HepG2 (cell line): ENCODE data around the gene DDX20. TPM values are rescaled to one million over a fixed set of nuclear protein-coding genes. Genes with fewer than 3 reads are reported as not detected.
A peak's percentile ranks its signal among the peaks of the same experiment; 100 is the strongest.

ENCODE experiments used
- ATAC-seq: fragments of 200-7000 bp; cut with Tn5 transposase; 3 replicates; pipeline ENCODE4 v1.9.1; 2020; ENCODE audit warnings: mild to moderate bottlenecking, moderate library complexity
- BruUV-seq: library from RNA; stranded (reverse); fragments of 400-500 nt; replicated peaks from 2 replicates; lab custom pipeline; 2021; lab: Mats Ljungman, UMichigan
- CTCF ChIA-PET: fragments of 300-600 bp; formaldehyde crosslinking; extraction: SDS; loops from one replicate; lab custom pipeline; 2021; ENCODE audit warnings: low total read pairs, inconsistent platforms, low intra/inter-chr PET ratio; lab: Yijun Ruan, JAX
- POLR2A ChIA-PET: fragments of 350-600 bp; sonication (Branson Sonifier 250); formaldehyde crosslinking; loops from one replicate; lab custom pipeline; 2020; ENCODE audit warnings: antibody characterized with exemption, inconsistent platforms; lab: Yijun Ruan, JAX
- DNase-seq: peaks from one replicate; pipeline ENCODE4 v3.0.0-alpha.2; 2015; ENCODE audit warnings: low spot score
- FAIRE-seq: peaks from 3 replicates; lab custom pipeline; 2011; peaks lifted over from hg19 to GRCh38; lab: Jason Lieb, UNC
- H2AFZ ChIP-seq: one replicate; pipeline ENCODE4 v1.6.1; 2011; ENCODE audit warnings: low read length, inconsistent platforms
- H3K27ac ChIP-seq: fragments of 300-600 bp; 3 replicates; pipeline ENCODE4 v1.8.0; 2011; ENCODE audit warnings: mixed run types, mild to moderate bottlenecking, mixed read lengths, low read length, inconsistent platforms; ENCODE audit not compliant: insufficient read depth; ENCODE audit errors: extremely low read length
- H3K27me3 ChIP-seq, 2 experiments: fragments of 200-600 bp in 1 of 2; 2 replicates in 1 of 2; 3 replicates in 1 of 2; pipeline versions ENCODE4 v1.6.0 to v1.8.0; 2011; ENCODE audit warnings: low read length in 2 of 2, mild to moderate bottlenecking in 2 of 2, moderate library complexity in 2 of 2, inconsistent platforms in 1 of 2; ENCODE audit not compliant: insufficient read depth in 2 of 2, control insufficient read depth in 1 of 2
- H3K36me3 ChIP-seq, 2 experiments: fragments of 200-600 bp in 1 of 2; replicated peaks in 1 of 2; 2 replicates in 1 of 2; 3 replicates in 1 of 2; pipeline versions ENCODE4 v1.5.1 to v1.8.0; 2011; ENCODE audit warnings: low read length in 2 of 2, inconsistent platforms in 1 of 2; ENCODE audit not compliant: insufficient read depth in 2 of 2, control insufficient read depth in 1 of 2
- H3K4me1 ChIP-seq: 2 replicates; pipeline ENCODE4 v1.5.1; 2012; ENCODE audit warnings: low read length, inconsistent platforms; ENCODE audit not compliant: insufficient read depth
- H3K4me2 ChIP-seq: 2 replicates; pipeline ENCODE4 v1.6.0; 2011; ENCODE audit warnings: low read depth, low read length, inconsistent platforms
- H3K4me3 ChIP-seq, 3 experiments: fragments of 200-600 bp in 1 of 3; sonication (generic), shearing (Covaris generic) in 1 of 3; replicated peaks in 1 of 3; 2 replicates each; pipeline ENCODE4 v1.5.1; 2011 to 2016; ENCODE audit warnings: low read length in 3 of 3, inconsistent platforms in 2 of 3, low read depth in 2 of 3, mild to moderate bottlenecking in 2 of 3, control low read depth in 1 of 3, mixed read lengths in 1 of 3; ENCODE audit not compliant: insufficient read depth in 1 of 3
- H3K79me2 ChIP-seq: one replicate; pipeline ENCODE4 v1.6.1; 2011; ENCODE audit warnings: low read length, inconsistent platforms; ENCODE audit not compliant: insufficient read depth
- H3K9ac ChIP-seq: 2 replicates; pipeline ENCODE4 v1.6.0; 2011; ENCODE audit warnings: mild to moderate bottlenecking, low read depth, low read length, inconsistent platforms; ENCODE audit not compliant: insufficient read depth
- H3K9me3 ChIP-seq: 2 replicates; pipeline ENCODE4 v1.5.1; 2012; ENCODE audit warnings: mild to moderate bottlenecking, low read length
- H4K20me1 ChIP-seq: 2 replicates; pipeline ENCODE4 v1.6.0; 2011; ENCODE audit warnings: inconsistent platforms, mild to moderate bottlenecking, low read length, moderate library complexity; ENCODE audit not compliant: insufficient read depth
- NR3C1 ChIP-seq: sonication (generic); formaldehyde crosslinking; IDR thresholded peaks from 2 replicates; pipeline ENCODE4 v1.4.0; 2020; ENCODE audit warnings: missing genetic modification reagents
- PHF20 ChIP-seq: sonication (generic); formaldehyde crosslinking; IDR thresholded peaks from 2 replicates; pipeline ENCODE4 v1.5.0; 2020; ENCODE audit warnings: mild to moderate bottlenecking, missing genetic modification reagents
- PHF21A ChIP-seq: sonication (generic); formaldehyde crosslinking; IDR thresholded peaks from 2 replicates; pipeline ENCODE4 v1.5.0; 2020; ENCODE audit warnings: mild to moderate bottlenecking, missing genetic modification reagents
- SMC3 ChIP-seq: IDR thresholded peaks from 2 replicates; pipeline ENCODE4 v1.6.1; 2011; ENCODE audit warnings: low read length, improper control_type of control experiment
- ZNF136 ChIP-seq: sonication (generic); formaldehyde crosslinking; IDR thresholded peaks from 2 replicates; pipeline ENCODE4 v1.8.1; 2022; ENCODE audit warnings: low read depth, mild to moderate bottlenecking, moderate library complexity, missing genetic modification reagents
- ZNF33B ChIP-seq: sonication (generic); formaldehyde crosslinking; IDR thresholded peaks from 2 replicates; pipeline ENCODE4 v1.5.1; 2020; ENCODE audit warnings: mild to moderate bottlenecking, missing genetic modification reagents
- ZNF550 ChIP-seq: sonication (generic); formaldehyde crosslinking; IDR thresholded peaks from 2 replicates; pipeline ENCODE4 v1.4.0; 2020; ENCODE audit warnings: mild to moderate bottlenecking, missing genetic modification reagents, borderline replicate concordance
- ZNF703 ChIP-seq: sonication (generic); formaldehyde crosslinking; IDR thresholded peaks from 2 replicates; pipeline ENCODE4 v1.5.1; 2020; ENCODE audit warnings: missing genetic modification reagents, mild to moderate bottlenecking, moderate library complexity, borderline replicate concordance
- WGBS: methylation state at CpG from one replicate; pipeline ENCODE4 v1.1.6; 2017; ENCODE audit warnings: low lambda C conversion rate; 5-methylcytosine and 5-hydroxymethylcytosine counted together
- in situ Hi-C: cut with HindIII; loops from 2 replicates; pipeline ENCODE4 v1.10.0; 2017; ENCODE audit warnings: low pct_unique_long_range_greater_than_20kb; ENCODE audit not compliant: extremely low pct_ligation_motif_present
- intact Hi-C: fragments of 100-400 bp; cut with micrococcal nuclease; formaldehyde crosslinking; loops from one replicate; pipeline ENCODE4 v1.10.0; 2022; ENCODE audit not compliant: unreplicated experiment
- polyA plus RNA-seq, 8 experiments: library from polyadenylated mRNA; depleted of rRNA in 3 of 8; stranded (reverse) in 7 of 8; unstranded in 1 of 8; fragments of >200 nt; fragmentation: Illumina TruSeq in 4 of 8; extraction: Trizol in 4 of 8; gene quantifications; 2 replicates each; pipeline versions ENCODE4 v1.2.1 to v1.2.3, GENCODE V29; 2011 to 2016; ENCODE audit warnings: low read depth in 4 of 8, missing spikeins in 1 of 8, mixed read lengths in 1 of 8; ENCODE audit not compliant: insufficient read depth in 1 of 8
- total RNA-seq, 5 experiments: library from RNA; depleted of rRNA; stranded (reverse); fragments of >200 nt; fragmentation: Illumina TruSeq; extraction: Trizol; gene quantifications; 2 replicates each; pipeline ENCODE4 v1.2.3, GENCODE V29; 2016; ENCODE audit warnings: low read depth in 1 of 5
- TF ChIP-seq, protein P1 (sequence below): sonication (generic); formaldehyde crosslinking; IDR thresholded peaks from 2 replicates; pipeline ENCODE4 v1.5.0; 2020; ENCODE audit warnings: mild to moderate bottlenecking, missing genetic modification reagents, moderate library complexity
- TF ChIP-seq, protein P2 (sequence below): sonication (generic); formaldehyde crosslinking; IDR thresholded peaks from 2 replicates; pipeline ENCODE4 v1.4.0; 2020; ENCODE audit warnings: mild to moderate bottlenecking, missing genetic modification reagents
- TF ChIP-seq, protein P3 (sequence below): sonication (generic); formaldehyde crosslinking; conservative IDR thresholded peaks from 2 replicates; pipeline ENCODE4 v1.5.0; 2020; ENCODE audit warnings: missing genetic modification reagents
- TF ChIP-seq, protein P4 (sequence below): sonication (generic); formaldehyde crosslinking; IDR thresholded peaks from 2 replicates; pipeline ENCODE4 v1.4.0; 2020; ENCODE audit warnings: mild to moderate bottlenecking, missing genetic modification reagents

DDX20 gene
- total and polyA plus RNA-seq, 2 of the 13 experiments (the other 11 are each of a cell fraction or from before 2014, with no cell fraction given) = 4.0 to 14.3 TPM

DNA sequence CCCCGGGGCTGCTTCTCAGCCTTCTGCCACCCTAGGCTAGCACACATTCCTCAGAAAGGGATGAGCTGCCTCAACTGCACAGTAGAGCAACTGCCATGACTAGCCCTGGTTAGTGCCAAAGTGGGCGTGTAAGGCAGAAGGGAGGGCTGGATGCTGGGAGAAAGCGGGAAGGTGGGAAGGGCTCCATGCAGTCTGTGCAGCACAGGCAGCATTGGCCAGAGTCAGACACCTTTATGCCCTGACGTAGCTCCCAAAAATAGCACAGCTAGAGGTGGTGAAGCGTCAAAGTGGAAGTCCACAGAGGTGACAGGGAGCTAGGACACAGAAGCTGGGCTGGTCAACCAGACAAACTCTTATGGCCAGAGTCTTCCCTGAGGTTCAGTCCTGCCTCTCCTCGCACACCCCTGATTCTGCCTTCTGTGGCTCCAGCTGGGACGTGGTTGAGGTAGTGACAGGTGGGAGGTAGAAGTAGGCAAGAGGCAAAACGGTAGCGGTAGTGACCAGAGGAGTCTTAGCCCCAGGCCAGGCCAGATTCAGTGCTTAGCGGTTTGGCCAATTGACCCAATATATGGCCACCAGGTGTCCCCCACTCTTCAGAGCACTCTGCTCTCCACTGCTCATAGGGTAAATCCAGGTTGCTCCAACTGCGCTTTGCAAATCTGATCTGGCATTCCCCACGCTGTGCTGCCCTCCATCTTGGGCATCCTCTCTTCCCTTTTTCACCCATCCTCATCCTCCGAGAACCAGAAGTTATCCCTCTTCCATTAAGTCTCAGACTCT lies 45.6 kb downstream of the DDX20 start:
- Histone ChIP-seq H2AFZ (no peak overlapping the region), H3K27me3 (peaks cover 4 to 34% of the 10 kb centered on the region in 2 experiments), H3K4me3 (no peak overlapping the region), H3K27ac (no peak overlapping the region), H3K36me3 (no peaks in the 10 kb centered on the region), H3K9me3 (no peaks in the 10 kb centered on the region), H3K4me1 (no peaks in the 10 kb centered on the region), H3K4me2 (no peak overlapping the region), H4K20me1 (no peaks in the 10 kb centered on the region), H3K9ac (no peak overlapping the region), H3K79me2 (no peaks in the 10 kb centered on the region)
- TF ChIP-seq SMC3 (peak; percentile 15; the same call in 1 of the 2 replicates), NR3C1 (CRISPR knock-in tag) (no peak)
- TF ChIP-seq, protein P1, sequence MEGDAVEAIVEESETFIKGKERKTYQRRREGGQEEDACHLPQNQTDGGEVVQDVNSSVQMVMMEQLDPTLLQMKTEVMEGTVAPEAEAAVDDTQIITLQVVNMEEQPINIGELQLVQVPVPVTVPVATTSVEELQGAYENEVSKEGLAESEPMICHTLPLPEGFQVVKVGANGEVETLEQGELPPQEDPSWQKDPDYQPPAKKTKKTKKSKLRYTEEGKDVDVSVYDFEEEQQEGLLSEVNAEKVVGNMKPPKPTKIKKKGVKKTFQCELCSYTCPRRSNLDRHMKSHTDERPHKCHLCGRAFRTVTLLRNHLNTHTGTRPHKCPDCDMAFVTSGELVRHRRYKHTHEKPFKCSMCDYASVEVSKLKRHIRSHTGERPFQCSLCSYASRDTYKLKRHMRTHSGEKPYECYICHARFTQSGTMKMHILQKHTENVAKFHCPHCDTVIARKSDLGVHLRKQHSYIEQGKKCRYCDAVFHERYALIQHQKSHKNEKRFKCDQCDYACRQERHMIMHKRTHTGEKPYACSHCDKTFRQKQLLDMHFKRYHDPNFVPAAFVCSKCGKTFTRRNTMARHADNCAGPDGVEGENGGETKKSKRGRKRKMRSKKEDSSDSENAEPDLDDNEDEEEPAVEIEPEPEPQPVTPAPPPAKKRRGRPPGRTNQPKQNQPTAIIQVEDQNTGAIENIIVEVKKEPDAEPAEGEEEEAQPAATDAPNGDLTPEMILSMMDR (CRISPR knock-in tag) = peak; percentile 27; the same call in 1 of the 2 replicates
- POLR2A ChIA-PET = no interaction called here
- ATAC-seq (peak; percentile 77), DNase-seq (no peak), FAIRE-seq (no peak)
- BruUV-seq = no TSS peak
- WGBS = 50% methylated on average over 13 of the region's 13 CpGs
- in situ Hi-C loops = no loop called here
- intact Hi-C loops = no loop called here
- CTCF ChIA-PET = no interaction called here

DNA sequence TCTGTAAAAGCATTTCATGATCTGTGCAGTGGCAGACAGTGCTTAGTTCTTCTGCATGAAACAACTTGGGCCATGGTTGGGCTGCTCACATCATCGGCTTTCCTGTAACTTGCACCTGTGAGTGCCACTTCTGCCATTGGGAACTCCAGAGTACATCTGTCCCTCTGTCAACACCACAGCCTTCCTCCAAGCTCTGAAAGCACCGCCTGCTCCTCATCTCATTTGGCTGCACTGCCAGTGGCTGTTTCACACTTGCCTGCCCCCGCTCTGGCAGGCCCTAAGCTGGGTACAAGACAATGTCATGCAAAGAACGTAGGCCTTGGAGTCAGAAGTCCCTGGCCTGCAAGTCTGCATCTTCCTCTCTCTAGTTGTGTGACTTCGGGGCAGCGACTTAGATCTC lies 46.4 kb downstream of the DDX20 start:
- Histone ChIP-seq H3K9me3 (no peaks in the 10 kb centered on the region), H3K4me2 (no peak overlapping the region), H3K4me3 (no peak overlapping the region), H3K36me3 (no peaks in the 10 kb centered on the region), H2AFZ (no peak overlapping the region), H3K4me1 (no peaks in the 10 kb centered on the region), H3K9ac (no peak overlapping the region), H4K20me1 (no peaks in the 10 kb centered on the region), H3K27me3 (peaks cover 4 to 35% of the 10 kb centered on the region in 2 experiments), H3K79me2 (no peaks in the 10 kb centered on the region), H3K27ac (no peak overlapping the region)
- no peak for FAIRE-seq
- intact Hi-C loops (no loop called here), in situ Hi-C loops (no loop called here)
- no peak for ATAC-seq
- no peak for DNase-seq
- CTCF ChIA-PET = no interaction called here
- POLR2A ChIA-PET = no interaction called here
- 8% methylated on average over 3 of the region's 6 CpGs for WGBS
- no TSS peak for BruUV-seq
- TF ChIP-seq PHF20 (CRISPR knock-in tag) = no peak
- TF ChIP-seq ZNF33B (CRISPR knock-in tag) = no peak
- no peak for TF ChIP-seq ZNF703 (CRISPR knock-in tag)
- TF ChIP-seq, protein P2, sequence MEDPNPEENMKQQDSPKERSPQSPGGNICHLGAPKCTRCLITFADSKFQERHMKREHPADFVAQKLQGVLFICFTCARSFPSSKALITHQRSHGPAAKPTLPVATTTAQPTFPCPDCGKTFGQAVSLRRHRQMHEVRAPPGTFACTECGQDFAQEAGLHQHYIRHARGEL = no peak
- TF ChIP-seq, protein P3, sequence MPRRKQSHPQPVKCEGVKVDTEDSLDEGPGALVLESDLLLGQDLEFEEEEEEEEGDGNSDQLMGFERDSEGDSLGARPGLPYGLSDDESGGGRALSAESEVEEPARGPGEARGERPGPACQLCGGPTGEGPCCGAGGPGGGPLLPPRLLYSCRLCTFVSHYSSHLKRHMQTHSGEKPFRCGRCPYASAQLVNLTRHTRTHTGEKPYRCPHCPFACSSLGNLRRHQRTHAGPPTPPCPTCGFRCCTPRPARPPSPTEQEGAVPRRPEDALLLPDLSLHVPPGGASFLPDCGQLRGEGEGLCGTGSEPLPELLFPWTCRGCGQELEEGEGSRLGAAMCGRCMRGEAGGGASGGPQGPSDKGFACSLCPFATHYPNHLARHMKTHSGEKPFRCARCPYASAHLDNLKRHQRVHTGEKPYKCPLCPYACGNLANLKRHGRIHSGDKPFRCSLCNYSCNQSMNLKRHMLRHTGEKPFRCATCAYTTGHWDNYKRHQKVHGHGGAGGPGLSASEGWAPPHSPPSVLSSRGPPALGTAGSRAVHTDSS (CRISPR knock-in tag) = no peak
- TF ChIP-seq PHF21A (CRISPR knock-in tag) = no peak
- TF ChIP-seq ZNF550 (CRISPR knock-in tag) = no peak
- TF ChIP-seq, protein P4, sequence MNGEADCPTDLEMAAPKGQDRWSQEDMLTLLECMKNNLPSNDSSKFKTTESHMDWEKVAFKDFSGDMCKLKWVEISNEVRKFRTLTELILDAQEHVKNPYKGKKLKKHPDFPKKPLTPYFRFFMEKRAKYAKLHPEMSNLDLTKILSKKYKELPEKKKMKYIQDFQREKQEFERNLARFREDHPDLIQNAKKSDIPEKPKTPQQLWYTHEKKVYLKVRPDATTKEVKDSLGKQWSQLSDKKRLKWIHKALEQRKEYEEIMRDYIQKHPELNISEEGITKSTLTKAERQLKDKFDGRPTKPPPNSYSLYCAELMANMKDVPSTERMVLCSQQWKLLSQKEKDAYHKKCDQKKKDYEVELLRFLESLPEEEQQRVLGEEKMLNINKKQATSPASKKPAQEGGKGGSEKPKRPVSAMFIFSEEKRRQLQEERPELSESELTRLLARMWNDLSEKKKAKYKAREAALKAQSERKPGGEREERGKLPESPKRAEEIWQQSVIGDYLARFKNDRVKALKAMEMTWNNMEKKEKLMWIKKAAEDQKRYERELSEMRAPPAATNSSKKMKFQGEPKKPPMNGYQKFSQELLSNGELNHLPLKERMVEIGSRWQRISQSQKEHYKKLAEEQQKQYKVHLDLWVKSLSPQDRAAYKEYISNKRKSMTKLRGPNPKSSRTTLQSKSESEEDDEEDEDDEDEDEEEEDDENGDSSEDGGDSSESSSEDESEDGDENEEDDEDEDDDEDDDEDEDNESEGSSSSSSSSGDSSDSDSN = no peak
- no peak for TF ChIP-seq ZNF136
